DMS79 (cell line): ENCODE results near the gene PLCD4.

Source experiments
- DNase-seq: peaks from one replicate; lab custom pipeline; 2025; lab: John Stamatoyannopoulos, UW

PLCD4 gene

DNA sequence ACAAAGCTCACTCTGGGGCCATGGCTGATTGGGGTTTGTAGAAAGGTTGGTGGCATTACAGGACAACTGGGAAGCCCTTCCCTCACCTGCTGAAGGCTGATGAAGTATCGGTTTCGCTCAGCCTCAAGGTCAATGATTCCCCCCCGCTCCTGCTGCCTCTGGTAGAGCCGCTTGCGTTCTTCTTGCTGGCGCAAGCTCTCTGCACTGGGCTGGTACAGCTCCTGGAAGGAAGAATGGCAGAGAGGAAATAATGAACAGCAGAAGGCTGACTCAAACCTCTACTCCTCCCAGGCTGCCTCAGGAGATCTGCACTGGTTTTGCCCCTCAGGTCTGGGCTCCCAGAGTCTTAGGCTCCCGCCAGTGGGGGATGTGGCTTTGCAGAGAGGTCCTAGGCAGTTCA, 57.0 kb downstream of the PLCD4 start:
- DNase-seq, result no peak

DNA sequence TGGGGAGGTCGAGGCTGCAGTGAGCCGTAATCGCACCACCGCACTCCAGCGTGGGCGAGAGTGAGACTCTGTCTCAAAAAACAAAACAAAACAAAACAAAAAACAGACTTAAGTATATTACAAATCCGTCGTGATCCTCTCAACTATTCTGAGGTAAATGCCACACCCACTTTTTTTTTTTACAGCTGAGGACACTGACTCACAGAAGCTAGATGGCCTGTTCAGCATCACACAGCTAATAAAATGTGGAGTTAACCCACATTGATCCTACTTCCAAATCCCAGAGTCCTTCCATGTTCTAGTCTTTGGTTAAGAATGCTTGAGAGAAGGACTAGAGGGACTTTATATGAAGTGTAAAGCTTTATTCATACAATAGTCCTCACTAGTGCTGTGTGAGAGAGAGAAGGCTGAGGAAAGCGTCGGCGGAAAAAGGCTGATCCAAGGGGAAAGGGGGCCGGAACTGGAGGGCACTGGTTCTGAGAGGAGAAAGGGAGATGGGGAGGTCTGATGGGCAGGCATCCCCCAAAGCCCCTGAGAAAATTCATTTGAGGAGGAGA, 63.5 kb downstream of the PLCD4 start:
- no peak for DNase-seq

DNA sequence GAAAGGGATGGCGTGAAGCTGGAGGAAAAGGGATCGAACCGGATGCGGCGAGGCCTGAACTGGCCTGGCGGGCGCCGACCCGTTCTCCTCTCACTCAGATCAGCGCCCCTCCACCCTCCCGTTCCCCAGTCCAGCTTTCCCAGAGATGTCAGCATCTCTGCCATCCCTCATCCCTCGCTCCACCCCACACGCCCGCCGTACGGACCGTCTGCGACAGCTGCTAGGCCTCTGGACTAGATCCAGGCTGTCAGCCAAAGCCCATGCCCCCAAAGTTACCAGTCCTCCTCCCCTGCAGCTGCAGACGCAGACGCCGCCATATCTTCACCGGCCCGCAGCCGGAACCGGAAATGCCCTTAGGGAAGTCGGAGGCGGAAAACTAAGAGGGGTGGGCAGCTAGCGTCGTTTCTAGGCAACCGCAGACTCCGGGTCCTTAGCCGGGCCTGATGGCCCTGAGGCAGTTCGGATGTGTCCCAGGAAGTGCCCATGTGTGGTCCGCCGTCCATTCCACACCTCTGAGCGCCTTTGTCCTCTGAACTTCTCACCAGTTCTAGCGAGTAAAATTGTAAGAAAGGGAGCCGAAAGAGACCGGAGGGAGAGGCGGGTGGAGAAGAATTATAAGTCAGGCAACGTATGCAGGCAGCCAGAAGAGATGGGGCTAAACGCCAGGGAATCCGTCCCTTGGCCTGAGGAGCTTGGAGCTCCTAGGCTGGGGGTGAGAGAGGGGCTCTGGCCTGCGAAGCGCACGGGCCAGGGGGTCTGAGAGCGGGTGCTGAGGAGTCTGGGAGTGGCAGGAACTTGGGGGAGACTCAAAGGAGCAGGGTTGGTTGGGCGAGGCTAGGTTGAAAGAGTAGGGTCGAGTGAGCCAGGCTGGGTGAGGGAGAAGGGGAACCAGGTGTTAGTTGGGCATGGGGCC, 64.2 kb downstream of the PLCD4 start, which contains the start of the genes RNF25 and STK36:
Gene RNF25, minus strand, starts transcription at position 349 of the 913 bp plus-strand sequence. Its CDS starts 32 bp downstream, at position 317.
Gene STK36, plus strand, starts transcription at position 433 of the 913 bp plus-strand sequence. CDS start 744 bp downstream, outside the sequence.
- peak; percentile 78 for DNase-seq

DNA sequence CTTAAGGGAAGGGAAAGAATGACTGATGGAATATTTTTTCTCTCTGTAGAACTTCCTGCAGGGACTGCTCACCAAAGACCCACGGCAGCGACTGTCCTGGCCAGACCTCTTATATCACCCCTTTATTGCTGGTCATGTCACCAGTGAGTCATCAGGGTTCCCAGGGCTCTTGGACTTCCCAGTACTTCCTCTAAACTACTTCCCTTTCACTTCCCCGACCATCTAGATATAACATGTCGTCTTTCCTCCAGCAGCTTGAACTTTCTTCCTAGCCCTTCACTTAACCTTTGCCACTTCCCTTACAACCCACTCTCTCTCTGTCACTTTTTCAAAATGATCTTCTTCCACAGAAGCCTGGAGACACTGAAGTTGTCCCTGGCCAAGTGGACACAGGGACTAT, 71.4 kb downstream of the PLCD4 start:
- DNase-seq, result no peak

DNA sequence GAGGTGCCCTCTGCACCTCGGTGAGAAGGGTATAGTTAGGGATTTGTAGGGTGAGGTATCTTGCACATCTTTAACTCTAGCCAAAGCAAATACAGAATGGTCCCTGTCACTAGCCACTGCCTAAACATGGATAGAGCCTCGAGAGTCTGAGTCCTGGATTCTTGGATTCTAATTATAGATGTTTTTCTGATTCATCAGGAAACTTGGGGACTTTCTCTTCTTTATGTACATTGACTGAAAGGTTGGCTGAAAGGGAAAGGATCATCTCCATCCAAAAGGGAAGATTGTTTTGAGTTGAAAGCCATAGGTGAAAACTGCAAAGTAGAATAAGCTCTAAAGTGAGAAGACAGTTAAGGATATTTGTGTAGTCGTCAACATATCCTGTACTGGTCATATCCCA, 72.4 kb downstream of the PLCD4 start:
- no peak for DNase-seq
